ENCODE measurements around the gene RAB11FIP3. TPM values are rescaled to one million over a fixed set of nuclear protein-coding genes. Genes with fewer than 3 reads are reported as not detected.

Gene RAB11FIP3
- total and polyA plus RNA-seq, 2 of the 13 experiments (the other 11 are each of a cell fraction or from before 2014, with no cell fraction given) = 34.3 to 57.6 TPM

DNA sequence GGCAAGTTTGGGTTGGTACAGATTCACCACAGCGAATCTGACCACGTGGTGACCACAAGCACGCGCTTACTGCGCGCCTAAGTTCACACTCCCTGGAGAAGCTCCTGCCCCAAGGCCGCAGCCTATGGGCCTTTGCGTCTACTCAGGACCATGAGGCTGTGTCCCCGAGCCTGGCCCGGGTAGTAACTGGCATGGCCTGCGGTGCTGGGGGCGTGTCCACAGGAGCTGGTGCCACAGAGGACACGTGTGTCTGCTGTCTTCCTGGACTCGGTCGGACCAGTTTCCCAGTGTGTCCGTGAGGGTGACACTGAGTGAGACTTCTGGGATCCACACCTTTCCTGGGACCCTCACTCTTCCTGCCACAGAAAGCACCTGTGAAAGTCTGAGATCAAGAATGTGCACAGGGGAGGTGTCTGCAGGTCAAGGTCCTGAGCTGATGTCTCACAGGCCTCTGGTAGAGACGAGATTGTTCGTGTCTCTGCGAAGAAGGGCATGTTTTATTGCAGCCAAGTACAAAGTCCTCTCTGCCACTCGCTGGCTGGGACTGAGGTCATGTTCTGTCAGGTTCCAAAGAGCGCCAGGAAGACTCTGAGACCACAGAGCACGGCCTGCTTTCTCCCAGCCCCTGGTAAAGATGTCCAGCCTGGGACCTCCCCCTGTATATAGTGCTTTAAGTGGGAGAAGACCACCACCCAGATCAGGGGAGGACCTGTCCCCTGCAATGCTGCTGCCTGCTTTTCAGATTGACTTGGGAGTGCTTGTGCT is 76.9 kb downstream of the RAB11FIP3 start (continued):
- TF ChIP-seq, protein P1, sequence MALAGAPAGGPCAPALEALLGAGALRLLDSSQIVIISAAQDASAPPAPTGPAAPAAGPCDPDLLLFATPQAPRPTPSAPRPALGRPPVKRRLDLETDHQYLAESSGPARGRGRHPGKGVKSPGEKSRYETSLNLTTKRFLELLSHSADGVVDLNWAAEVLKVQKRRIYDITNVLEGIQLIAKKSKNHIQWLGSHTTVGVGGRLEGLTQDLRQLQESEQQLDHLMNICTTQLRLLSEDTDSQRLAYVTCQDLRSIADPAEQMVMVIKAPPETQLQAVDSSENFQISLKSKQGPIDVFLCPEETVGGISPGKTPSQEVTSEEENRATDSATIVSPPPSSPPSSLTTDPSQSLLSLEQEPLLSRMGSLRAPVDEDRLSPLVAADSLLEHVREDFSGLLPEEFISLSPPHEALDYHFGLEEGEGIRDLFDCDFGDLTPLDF (CRISPR knock-in tag; IDR thresholded peaks at IDR 0.05) = no peak
- TF ChIP-seq ISL2 (CRISPR knock-in tag; IDR thresholded peaks at IDR 0.05) (no peak), KAT8 (CRISPR knock-in tag; IDR thresholded peaks at IDR 0.05) (peak; percentile 63), ZFP36L2 (CRISPR knock-in tag; IDR thresholded peaks at IDR 0.05) (no peak), PAF1 (CRISPR knock-in tag; IDR thresholded peaks at IDR 0.05) (no peak), FOXA3 (CRISPR knock-in tag; IDR thresholded peaks at IDR 0.05) (0 out of 2 replicates have a peak, but pooled peaks have one; percentile 13), SETDB1 (CRISPR knock-in tag; IDR thresholded peaks at IDR 0.05; ENCODE audit: borderline replicate concordance) (no peak), RFXANK (CRISPR knock-in tag; IDR thresholded peaks at IDR 0.05) (no peak), TARDBP (CRISPR knock-in tag; IDR thresholded peaks at IDR 0.05) (no peak), ZFP36L1 (CRISPR knock-in tag; IDR thresholded peaks at IDR 0.05) (peak; percentile 87; the same call in 1 of the 2 replicates), RXRA (CRISPR knock-in tag; IDR thresholded peaks at IDR 0.05) (peak; percentile 94), TSC22D2 (CRISPR knock-in tag; IDR thresholded peaks at IDR 0.05; ENCODE audit: borderline replicate concordance) (no peak), CEBPG (CRISPR knock-in tag; IDR thresholded peaks at IDR 0.05) (peak; percentile 50; the same call in 1 of the 2 replicates), ZNF205 (CRISPR knock-in tag; IDR thresholded peaks at IDR 0.05) (peak; percentile 64; the same call in 1 of the 2 replicates), JUN (CRISPR knock-in tag; IDR thresholded peaks at IDR 0.05) (peak; percentile 84), SAP130 (CRISPR knock-in tag; IDR thresholded peaks at IDR 0.05; ENCODE audit: low read depth) (peak; percentile 78; the same call in 1 of the 2 replicates)
- TF ChIP-seq, protein P2, sequence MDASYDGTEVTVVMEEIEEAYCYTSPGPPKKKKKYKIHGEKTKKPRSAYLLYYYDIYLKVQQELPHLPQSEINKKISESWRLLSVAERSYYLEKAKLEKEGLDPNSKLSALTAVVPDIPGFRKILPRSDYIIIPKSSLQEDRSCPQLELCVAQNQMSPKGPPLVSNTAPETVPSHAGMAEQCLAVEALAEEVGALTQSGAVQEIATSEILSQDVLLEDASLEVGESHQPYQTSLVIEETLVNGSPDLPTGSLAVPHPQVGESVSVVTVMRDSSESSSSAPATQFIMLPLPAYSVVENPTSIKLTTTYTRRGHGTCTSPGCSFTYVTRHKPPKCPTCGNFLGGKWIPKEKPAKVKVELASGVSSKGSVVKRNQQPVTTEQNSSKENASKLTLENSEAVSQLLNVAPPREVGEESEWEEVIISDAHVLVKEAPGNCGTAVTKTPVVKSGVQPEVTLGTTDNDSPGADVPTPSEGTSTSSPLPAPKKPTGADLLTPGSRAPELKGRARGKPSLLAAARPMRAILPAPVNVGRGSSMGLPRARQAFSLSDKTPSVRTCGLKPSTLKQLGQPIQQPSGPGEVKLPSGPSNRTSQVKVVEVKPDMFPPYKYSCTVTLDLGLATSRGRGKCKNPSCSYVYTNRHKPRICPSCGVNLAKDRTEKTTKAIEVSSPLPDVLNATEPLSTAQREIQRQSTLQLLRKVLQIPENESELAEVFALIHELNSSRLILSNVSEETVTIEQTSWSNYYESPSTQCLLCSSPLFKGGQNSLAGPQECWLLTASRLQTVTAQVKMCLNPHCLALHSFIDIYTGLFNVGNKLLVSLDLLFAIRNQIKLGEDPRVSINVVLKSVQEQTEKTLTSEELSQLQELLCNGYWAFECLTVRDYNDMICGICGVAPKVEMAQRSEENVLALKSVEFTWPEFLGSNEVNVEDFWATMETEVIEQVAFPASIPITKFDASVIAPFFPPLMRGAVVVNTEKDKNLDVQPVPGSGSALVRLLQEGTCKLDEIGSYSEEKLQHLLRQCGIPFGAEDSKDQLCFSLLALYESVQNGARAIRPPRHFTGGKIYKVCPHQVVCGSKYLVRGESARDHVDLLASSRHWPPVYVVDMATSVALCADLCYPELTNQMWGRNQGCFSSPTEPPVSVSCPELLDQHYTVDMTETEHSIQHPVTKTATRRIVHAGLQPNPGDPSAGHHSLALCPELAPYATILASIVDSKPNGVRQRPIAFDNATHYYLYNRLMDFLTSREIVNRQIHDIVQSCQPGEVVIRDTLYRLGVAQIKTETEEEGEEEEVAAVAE (CRISPR knock-in tag; IDR thresholded peaks at IDR 0.05; ENCODE audit: borderline replicate concordance) = no peak; the same call in 1 of the 2 replicates
- TF ChIP-seq, protein P3, sequence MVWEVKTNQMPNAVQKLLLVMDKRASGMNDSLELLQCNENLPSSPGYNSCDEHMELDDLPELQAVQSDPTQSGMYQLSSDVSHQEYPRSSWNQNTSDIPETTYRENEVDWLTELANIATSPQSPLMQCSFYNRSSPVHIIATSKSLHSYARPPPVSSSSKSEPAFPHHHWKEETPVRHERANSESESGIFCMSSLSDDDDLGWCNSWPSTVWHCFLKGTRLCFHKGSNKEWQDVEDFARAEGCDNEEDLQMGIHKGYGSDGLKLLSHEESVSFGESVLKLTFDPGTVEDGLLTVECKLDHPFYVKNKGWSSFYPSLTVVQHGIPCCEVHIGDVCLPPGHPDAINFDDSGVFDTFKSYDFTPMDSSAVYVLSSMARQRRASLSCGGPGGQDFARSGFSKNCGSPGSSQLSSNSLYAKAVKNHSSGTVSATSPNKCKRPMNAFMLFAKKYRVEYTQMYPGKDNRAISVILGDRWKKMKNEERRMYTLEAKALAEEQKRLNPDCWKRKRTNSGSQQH (CRISPR knock-in tag; IDR thresholded peaks at IDR 0.05; ENCODE audit: low read depth) = no peak
- TF ChIP-seq, protein P4, sequence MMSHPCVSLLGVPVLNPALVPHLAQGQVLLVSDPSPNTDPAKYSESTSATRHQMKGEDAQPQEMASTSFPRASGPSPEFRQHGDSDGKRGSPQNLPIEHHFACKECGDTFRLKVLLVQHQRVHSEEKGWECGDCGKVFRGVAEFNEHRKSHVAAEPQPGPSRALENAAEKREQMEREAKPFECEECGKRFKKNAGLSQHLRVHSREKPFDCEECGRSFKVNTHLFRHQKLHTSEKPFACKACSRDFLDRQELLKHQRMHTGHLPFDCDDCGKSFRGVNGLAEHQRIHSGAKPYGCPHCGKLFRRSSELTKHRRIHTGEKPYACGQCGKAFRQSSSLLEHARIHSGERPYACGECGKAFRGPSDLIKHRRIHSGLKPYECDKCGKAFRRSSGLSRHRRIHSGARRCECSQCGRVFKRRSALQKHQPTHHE (CRISPR knock-in tag; IDR thresholded peaks at IDR 0.05; ENCODE audit: borderline replicate concordance) = no peak
- TF ChIP-seq, protein P5, sequence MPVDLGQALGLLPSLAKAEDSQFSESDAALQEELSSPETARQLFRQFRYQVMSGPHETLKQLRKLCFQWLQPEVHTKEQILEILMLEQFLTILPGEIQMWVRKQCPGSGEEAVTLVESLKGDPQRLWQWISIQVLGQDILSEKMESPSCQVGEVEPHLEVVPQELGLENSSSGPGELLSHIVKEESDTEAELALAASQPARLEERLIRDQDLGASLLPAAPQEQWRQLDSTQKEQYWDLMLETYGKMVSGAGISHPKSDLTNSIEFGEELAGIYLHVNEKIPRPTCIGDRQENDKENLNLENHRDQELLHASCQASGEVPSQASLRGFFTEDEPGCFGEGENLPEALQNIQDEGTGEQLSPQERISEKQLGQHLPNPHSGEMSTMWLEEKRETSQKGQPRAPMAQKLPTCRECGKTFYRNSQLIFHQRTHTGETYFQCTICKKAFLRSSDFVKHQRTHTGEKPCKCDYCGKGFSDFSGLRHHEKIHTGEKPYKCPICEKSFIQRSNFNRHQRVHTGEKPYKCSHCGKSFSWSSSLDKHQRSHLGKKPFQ (CRISPR knock-in tag; IDR thresholded peaks at IDR 0.05; ENCODE audit: insufficient replicate concordance) = peak; percentile 67
